CD4-positive, alpha-beta T cell treated with Interleukin-15 for 1 hour (primary cell): ENCODE measurements around the gene PELO.
A peak's percentile ranks its signal among the peaks of the same experiment; 100 is the strongest.

Experiments
- DNase-seq: peaks from one replicate; pipeline ENCODE4 v3.0.0-alpha.2; 2020

Gene PELO

GRCh38 chr5:52773342-52773741 is 14.4 kb upstream of the PELO start:
- DNase-seq = no peak

- DNase-seq = no peak
These were observed 13.7 kb upstream of the PELO start for GRCh38 chr5:52774005-52774410.

- DNase-seq = peak; percentile 23
These were observed 11.6 kb upstream of the PELO start for GRCh38 chr5:52776116-52776515.

DNA sequence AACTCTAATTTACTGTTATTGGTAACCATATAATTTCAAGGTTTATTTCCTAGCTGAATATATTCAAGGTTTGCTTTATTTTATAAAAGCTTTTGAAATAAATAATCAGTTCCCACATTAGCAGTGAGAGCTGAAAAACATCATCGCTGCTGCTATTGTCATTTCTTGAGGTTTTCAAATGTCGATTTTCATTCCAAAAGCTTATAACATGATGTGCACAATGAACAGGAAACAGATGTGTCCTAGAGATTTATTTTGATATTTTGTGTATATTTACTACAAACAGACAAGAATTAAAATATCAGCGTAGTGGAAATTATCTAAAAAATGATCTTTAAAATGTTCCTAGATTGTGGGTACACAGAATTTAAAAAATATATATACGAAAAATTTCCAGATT is 10.5 kb upstream of the PELO start:
- no peak for DNase-seq

GRCh38 chr5:52778781-52779180 is 8.9 kb upstream of the PELO start:
- DNase-seq = no peak

- DNase-seq = no peak
These were observed 8.5 kb upstream of the PELO start for GRCh38 chr5:52779213-52779612.

GRCh38 chr5:52783226-52783959 is 4.3 kb upstream of the PELO start:
- no peak for DNase-seq

- DNase-seq = no peak
These were observed 3.0 kb upstream of the PELO start for GRCh38 chr5:52784737-52785136.

DNA sequence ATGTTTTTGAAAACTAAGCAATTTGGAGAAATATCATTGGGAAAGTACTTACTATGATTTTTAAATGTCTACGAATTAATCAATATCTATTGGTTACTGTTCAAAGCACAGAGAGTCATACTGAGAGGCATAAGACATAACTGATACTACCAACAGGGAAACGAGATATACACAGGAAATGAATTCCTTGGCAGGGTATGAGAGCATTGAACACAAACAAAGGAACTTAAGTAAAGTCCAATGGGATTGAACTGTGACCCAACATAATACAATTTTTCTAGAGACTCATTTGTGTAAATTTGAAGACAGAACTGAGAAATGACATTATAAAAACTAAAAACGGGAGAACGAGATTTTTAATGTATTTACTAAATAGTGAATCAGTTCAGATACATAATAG is 1.3 kb upstream of the PELO start:
- DNase-seq = no peak

DNA sequence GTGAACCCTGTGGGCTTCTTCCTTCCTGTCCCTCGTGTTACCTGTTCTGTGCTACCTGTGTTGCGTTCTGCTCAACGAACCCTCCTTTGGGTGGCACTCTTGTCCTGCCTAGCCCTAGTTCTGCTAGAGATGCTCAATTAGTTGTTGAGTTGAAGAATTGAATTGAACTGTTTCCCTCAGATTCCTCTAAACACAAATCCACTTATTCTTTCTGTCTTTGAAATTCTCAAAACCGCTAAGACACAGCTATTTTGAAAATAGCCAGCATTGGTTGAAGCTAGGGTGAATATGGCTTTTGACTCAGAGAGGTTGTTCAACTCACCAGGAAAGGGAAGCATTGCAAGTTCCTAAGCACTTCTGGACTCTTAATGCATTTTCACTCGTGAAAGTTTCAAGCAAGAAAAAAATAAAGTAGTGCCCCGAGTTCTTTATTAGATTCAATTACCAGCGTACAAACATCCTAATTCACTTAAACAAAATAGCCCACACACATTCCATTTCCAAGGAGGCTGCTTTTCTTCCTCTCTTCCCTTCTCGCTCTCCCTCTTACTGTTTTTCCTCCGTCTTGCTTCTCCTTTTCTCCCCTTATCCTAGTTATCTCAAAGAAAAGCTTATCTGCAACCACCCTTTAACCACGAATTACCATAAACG is 642 bp upstream of the PELO start:
- peak; percentile 48 for DNase-seq

DNA sequence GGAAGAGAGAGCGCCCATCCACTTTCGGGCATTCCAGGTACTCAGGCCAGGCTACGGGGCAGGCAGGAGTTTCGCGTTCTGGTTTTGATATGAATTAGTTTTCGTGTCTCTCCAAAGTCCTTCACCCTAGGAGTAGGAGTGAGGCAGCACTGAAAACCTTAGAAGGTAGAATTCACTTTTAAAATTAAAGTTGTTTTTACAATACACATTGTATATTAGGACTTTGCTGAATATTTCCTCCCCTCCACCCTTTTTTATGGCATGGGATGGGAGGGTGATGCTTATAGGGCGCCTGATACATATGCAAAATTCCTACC is 747 bp downstream of the PELO start:
- no peak for DNase-seq

- DNase-seq = no peak
These were observed 1.7 kb downstream of the PELO start for GRCh38 chr5:52789378-52789777.

DNA sequence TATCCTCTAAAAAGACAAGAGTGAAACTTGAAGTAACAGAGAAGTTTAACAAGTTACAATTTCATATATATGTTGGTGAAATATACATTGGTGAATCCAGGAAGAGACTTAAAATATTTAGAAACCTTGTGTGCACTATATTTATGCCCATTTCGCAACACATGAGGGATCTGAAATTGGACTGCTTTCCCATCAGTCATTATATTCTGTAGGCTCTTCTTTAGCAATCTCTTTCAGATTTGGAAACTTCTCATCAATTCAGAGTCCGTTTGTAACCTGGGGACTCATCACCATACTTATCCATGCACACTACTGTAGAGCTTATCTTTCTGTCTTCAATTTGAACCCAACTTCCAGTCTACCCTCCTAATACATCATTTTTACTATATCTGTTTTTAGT is 2.1 kb downstream of the PELO start:
- DNase-seq = no peak

DNA sequence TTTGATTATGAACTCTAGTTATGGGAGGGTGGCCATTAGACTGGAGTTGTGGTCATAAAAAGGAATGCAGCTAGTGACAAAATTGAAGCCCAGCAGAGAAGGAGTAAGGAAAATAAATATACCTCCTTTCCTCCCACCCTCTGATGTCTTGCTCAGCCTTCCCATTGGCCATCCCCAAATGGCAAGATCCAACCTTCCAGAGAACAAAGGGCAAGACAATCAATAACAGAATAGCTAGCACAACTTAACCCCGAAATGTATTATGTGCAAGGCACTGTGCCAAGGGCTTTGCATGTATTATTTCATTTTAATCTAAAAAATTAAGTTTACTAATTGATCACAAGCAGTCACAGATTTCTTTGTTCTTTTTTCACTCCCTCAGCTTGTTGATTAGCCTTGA is 3.6 kb downstream of the PELO start:
- DNase-seq = no peak

DNA sequence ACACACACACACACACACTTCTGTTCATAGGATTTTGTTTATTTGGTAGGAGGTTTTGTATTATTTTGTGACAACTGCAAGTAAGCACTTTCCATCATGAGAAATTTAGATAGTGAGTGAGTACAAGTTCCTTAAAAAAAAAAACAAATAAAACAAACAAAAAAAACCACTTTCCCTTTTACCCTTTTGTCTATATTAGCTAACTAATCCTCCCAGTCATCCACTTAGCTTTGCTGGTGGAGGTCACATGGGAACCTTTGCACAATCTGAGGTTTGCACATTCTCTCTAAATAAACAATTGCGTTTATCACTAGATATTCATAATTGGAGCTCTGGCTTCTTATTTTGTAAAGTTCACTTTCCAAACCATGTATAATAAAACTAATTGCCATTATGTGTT is 6.8 kb downstream of the PELO start:
- DNase-seq = no peak

DNA sequence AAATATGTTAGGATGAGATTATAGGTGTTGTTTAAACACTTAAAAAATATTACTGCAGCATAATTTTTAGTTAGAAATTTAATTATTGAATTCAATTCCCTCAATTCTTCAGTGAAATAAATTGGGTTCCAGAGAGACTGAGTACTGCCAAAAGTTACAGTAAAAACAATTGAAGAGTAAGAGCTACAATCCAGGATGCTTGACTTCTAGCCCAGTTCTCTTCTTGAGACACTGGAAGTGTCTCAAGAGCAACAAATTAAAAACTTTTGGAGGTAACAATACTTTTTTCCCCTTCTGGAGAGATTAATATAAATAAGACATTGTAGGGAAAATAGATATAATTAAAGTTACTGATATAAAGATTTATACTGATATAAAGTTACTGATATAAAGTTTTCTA is 8.3 kb downstream of the PELO start:
- no peak for DNase-seq

- no peak for DNase-seq
These were observed 8.9 kb downstream of the PELO start for GRCh38 chr5:52796516-52797103.

- no peak for DNase-seq
These were observed 11.2 kb downstream of the PELO start for GRCh38 chr5:52798938-52799337.

- no peak for DNase-seq
These were observed 11.8 kb downstream of the PELO start for GRCh38 chr5:52799358-52799982.

- DNase-seq = peak; percentile 96
These were observed 12.3 kb downstream of the PELO start for GRCh38 chr5:52799983-52800393.

- peak; percentile 60 for DNase-seq
These were observed 12.9 kb downstream of the PELO start for GRCh38 chr5:52800394-52801213.

- no peak for DNase-seq
These were observed 13.6 kb downstream of the PELO start for GRCh38 chr5:52801329-52801728.

- no peak for DNase-seq
These were observed 14.7 kb downstream of the PELO start for GRCh38 chr5:52802272-52802973.
